IMR-90 (cell line): ENCODE data around the gene DDX41. TPM values are rescaled to one million over a fixed set of nuclear protein-coding genes. Genes with fewer than 3 reads are reported as not detected.

Experiments used
- ATAC-seq: fragments of 200-7000 bp; cut with Tn5 transposase; 2 replicates; pipeline ENCODE4 v1.9.1; 2020; ENCODE audit warnings: low read depth, mild to moderate bottlenecking, moderate library complexity
- BruUV-seq: library from RNA; stranded (reverse); fragments of 400-500 nt; replicated peaks from 2 replicates; lab custom pipeline; 2021; lab: Mats Ljungman, UMichigan
- CTCF ChIA-PET: fragments of 300-600 bp; formaldehyde crosslinking; extraction: SDS; loops from one replicate; lab custom pipeline; 2021; ENCODE audit warnings: antibody characterized with exemption; lab: Yijun Ruan, JAX
- POLR2A ChIA-PET: fragments of 300-600 bp; sonication (Branson Sonifier 250); formaldehyde crosslinking; loops from one replicate; lab custom pipeline; 2022; ENCODE audit warnings: antibody characterized with exemption; ENCODE audit not compliant: unreplicated experiment; lab: Charles Lee
- DNase-seq: peaks from one replicate; pipeline ENCODE4 v3.0.0; 2013
- H2AFZ ChIP-seq: replicated peaks from 2 replicates; pipeline ENCODE3; 2013; ENCODE audit warnings: low read length, mild to moderate bottlenecking; ENCODE audit not compliant: poor library complexity
- H2AK5ac ChIP-seq: 2 replicates; pipeline ENCODE4 v1.6.1; 2013; ENCODE audit warnings: low read depth, low read length, inconsistent platforms
- H2AK9ac ChIP-seq: replicated peaks from 2 replicates; pipeline ENCODE3; 2013; ENCODE audit warnings: mild to moderate bottlenecking, low read depth, low read length, moderate library complexity; ENCODE audit not compliant: poor library complexity
- H2BK120ac ChIP-seq: 2 replicates; pipeline ENCODE4 v1.6.1; 2013; ENCODE audit warnings: low read depth, low read length, inconsistent platforms
- H2BK15ac ChIP-seq: 3 replicates; pipeline ENCODE4 v1.6.1; 2013; ENCODE audit warnings: low read depth, low read length, inconsistent platforms
- H2BK20ac ChIP-seq: 2 replicates; pipeline ENCODE4 v1.6.1; 2013; ENCODE audit warnings: low read depth, mild to moderate bottlenecking, inconsistent platforms, low read length, moderate library complexity
- H2BK5ac ChIP-seq: 2 replicates; pipeline ENCODE4 v1.6.1; 2013; ENCODE audit warnings: mild to moderate bottlenecking, low read depth, low read length, inconsistent platforms; ENCODE audit not compliant: poor library complexity, severe bottlenecking
- H3K14ac ChIP-seq: replicated peaks from 2 replicates; pipeline ENCODE4 v1.6.1; 2013; ENCODE audit warnings: low read depth, low read length, inconsistent platforms
- H3K18ac ChIP-seq: 2 replicates; pipeline ENCODE4 v1.6.1; 2013; ENCODE audit warnings: low read depth, low read length, control low read depth
- H3K23ac ChIP-seq: 2 replicates; pipeline ENCODE4 v1.6.1; 2013; ENCODE audit warnings: low read depth, low read length, inconsistent platforms
- H3K27ac ChIP-seq: 2 replicates; pipeline ENCODE4 v1.5.1; 2013; ENCODE audit warnings: mild to moderate bottlenecking, control low read depth, low read length; ENCODE audit not compliant: insufficient read depth
- H3K27me3 ChIP-seq: 2 replicates; pipeline ENCODE4 v1.6.1; 2013; ENCODE audit warnings: low read length; ENCODE audit not compliant: control insufficient read depth, insufficient read depth
- H3K36me3 ChIP-seq: 2 replicates; pipeline ENCODE4 v1.6.1; 2013; ENCODE audit warnings: low read length, mixed read lengths; ENCODE audit not compliant: control insufficient read depth, insufficient read depth
- H3K4ac ChIP-seq: 2 replicates; pipeline ENCODE4 v1.6.1; 2013; ENCODE audit warnings: low read depth, low read length, inconsistent platforms
- H3K4me1 ChIP-seq: 2 replicates; pipeline ENCODE4 v1.6.1; 2013; ENCODE audit warnings: low read length, mixed read lengths; ENCODE audit not compliant: control insufficient read depth, insufficient read depth
- H3K4me2 ChIP-seq: 2 replicates; pipeline ENCODE4 v1.6.1; 2013; ENCODE audit warnings: low read depth, mild to moderate bottlenecking, control low read depth, low read length, moderate library complexity
- H3K4me3 ChIP-seq: 2 replicates; pipeline ENCODE4 v1.5.1; 2013; ENCODE audit warnings: low read depth, mild to moderate bottlenecking, control low read depth, low read length, moderate library complexity; ENCODE audit not compliant: insufficient read depth
- H3K56ac ChIP-seq: 2 replicates; pipeline ENCODE4 v1.6.1; 2013; ENCODE audit warnings: low read length, inconsistent platforms; ENCODE audit not compliant: insufficient read depth; ENCODE audit errors: extremely low read depth
- H3K79me1 ChIP-seq, 2 experiments: 2 replicates each; pipeline ENCODE4 v1.6.1; 2013; ENCODE audit warnings: low read length in 2 of 2, inconsistent platforms in 1 of 2, low read depth in 1 of 2
- H3K9ac ChIP-seq: 2 replicates; pipeline ENCODE4 v1.6.1; 2013; ENCODE audit warnings: low read depth, low read length, control low read depth
- H3K9me1 ChIP-seq: 2 replicates; pipeline ENCODE4 v1.6.1; 2013; ENCODE audit warnings: low read length, inconsistent platforms; ENCODE audit not compliant: insufficient read depth
- H3K9me3 ChIP-seq: 2 replicates; pipeline ENCODE4 v1.6.1; 2013; ENCODE audit warnings: low read length; ENCODE audit not compliant: control insufficient read depth, insufficient read depth
- H4K20me1 ChIP-seq: 2 replicates; pipeline ENCODE4 v1.6.1; 2013; ENCODE audit warnings: low read length, inconsistent platforms; ENCODE audit not compliant: insufficient read depth
- H4K5ac ChIP-seq: 2 replicates; pipeline ENCODE4 v1.6.1; 2013; ENCODE audit warnings: mild to moderate bottlenecking, low read depth, low read length, control low read depth
- H4K8ac ChIP-seq, 2 experiments: 2 replicates each; pipeline ENCODE4 v1.6.1; 2013; ENCODE audit warnings: low read depth in 2 of 2, low read length in 2 of 2, control low read depth in 1 of 2, inconsistent platforms in 1 of 2
- H4K91ac ChIP-seq: 2 replicates; pipeline ENCODE4 v1.6.1; 2013; ENCODE audit warnings: low read depth, low read length, inconsistent platforms; ENCODE audit not compliant: insufficient read depth
- BHLHE40 ChIP-seq: fragments of 150-350 bp; IDR thresholded peaks from 2 replicates; pipeline ENCODE4 v1.6.1; 2016; ENCODE audit warnings: mild to moderate bottlenecking, low read depth, low read length
- CEBPB ChIP-seq: IDR thresholded peaks from 2 replicates; pipeline ENCODE4 v1.6.1; 2012; ENCODE audit warnings: low read depth, low read length, improper control_type of control experiment
- CHD1 ChIP-seq: IDR thresholded peaks from 2 replicates; pipeline ENCODE4 v1.6.1; 2012; ENCODE audit warnings: low read depth, low read length, improper control_type of control experiment
- FOS ChIP-seq: fragments of 150-350 bp; IDR thresholded peaks from 2 replicates; pipeline ENCODE4 v1.6.1; 2016; ENCODE audit warnings: low read depth, low read length
- MAZ ChIP-seq: IDR thresholded peaks from 2 replicates; pipeline ENCODE4 v1.6.1; 2012; ENCODE audit warnings: low read depth, mild to moderate bottlenecking, low read length, improper control_type of control experiment, moderate library complexity, borderline replicate concordance
- MXI1 ChIP-seq: IDR thresholded peaks from 2 replicates; pipeline ENCODE4 v1.6.1; 2012; ENCODE audit warnings: low read depth, mild to moderate bottlenecking, low read length, moderate library complexity, borderline replicate concordance
- NFE2L2 ChIP-seq: fragments of 150-350 bp; IDR thresholded peaks from 2 replicates; pipeline ENCODE4 v1.6.1; 2016; ENCODE audit warnings: low read depth, mild to moderate bottlenecking, low read length
- POLR2A ChIP-seq: IDR thresholded peaks from 2 replicates; pipeline ENCODE4 v1.6.1; 2012; ENCODE audit warnings: mild to moderate bottlenecking, low read depth, low read length
- RAD21 ChIP-seq: IDR thresholded peaks from 2 replicates; pipeline ENCODE4 v1.6.1; 2012; ENCODE audit warnings: low read length, improper control_type of control experiment
- RCOR1 ChIP-seq: IDR thresholded peaks from 2 replicates; pipeline ENCODE4 v1.6.1; 2012; ENCODE audit warnings: mild to moderate bottlenecking, low read length, improper control_type of control experiment; ENCODE audit not compliant: insufficient replicate concordance
- WGBS, 2 experiments: methylation state at CpG; one replicate each; pipeline versions ENCODE4 v1.1.5 to v1.1.7; 2013; ENCODE audit warnings: missing lambda C conversion rate in 2 of 2; ENCODE audit not compliant: insufficient read length in 1 of 2; ENCODE audit errors: extremely low coverage in 2 of 2; 5-methylcytosine and 5-hydroxymethylcytosine counted together
- dilution Hi-C: fragments of 300-500 bp; cut with HindIII; formaldehyde crosslinking; loops from one replicate; pipeline ENCODE4 v1.14.3; 2018; ENCODE audit warnings: low sequenced_read_pairs; ENCODE audit not compliant: unreplicated experiment
- in situ Hi-C: fragments of 300-500 bp; cut with MboI; formaldehyde crosslinking; loops from 3 replicates; pipeline ENCODE4 v1.14.3; 2019; ENCODE audit warnings: low sequenced_read_pairs, inconsistent platforms, mixed read lengths
- intact Hi-C: fragments of 100-400 bp; cut with micrococcal nuclease; formaldehyde crosslinking; loops from 2 replicates; pipeline ENCODE4 v1.10.0; 2022
- polyA plus RNA-seq, 3 experiments: library from polyadenylated mRNA; depleted of rRNA; stranded (reverse); fragments of >200 nt; gene quantifications; 2 replicates each; pipeline ENCODE4 v1.2.3, GENCODE V29; 2012; ENCODE audit warnings: low replicate concordance in 1 of 3
- total RNA-seq: library from RNA; depleted of rRNA; stranded (reverse); fragments of >200 nt; gene quantifications from 2 replicates; pipeline ENCODE4 v1.2.3, GENCODE V29; 2012
- TF ChIP-seq, protein P1 (sequence below): fragments of 150-350 bp; IDR thresholded peaks from 2 replicates; pipeline ENCODE4 v1.6.1; 2016; ENCODE audit warnings: low read depth, mild to moderate bottlenecking, low read length, moderate library complexity, borderline replicate concordance
- TF ChIP-seq, protein P2 (sequence below): conservative IDR thresholded peaks from 2 replicates; pipeline ENCODE4 v1.5.1; 2012; ENCODE audit warnings: mild to moderate bottlenecking, low read depth, low read length, improper control_type of control experiment
- TF ChIP-seq, protein P3 (sequence below): fragments of 150-350 bp; IDR thresholded peaks from 2 replicates; pipeline ENCODE4 v1.6.1; 2017; ENCODE audit warnings: mild to moderate bottlenecking, antibody characterized with exemption, low read length, low read depth

DDX41 gene
- total and polyA plus RNA-seq, 2 of the 4 experiments (the other 2 are of a cell fraction) = 130 to 170 TPM

DNA sequence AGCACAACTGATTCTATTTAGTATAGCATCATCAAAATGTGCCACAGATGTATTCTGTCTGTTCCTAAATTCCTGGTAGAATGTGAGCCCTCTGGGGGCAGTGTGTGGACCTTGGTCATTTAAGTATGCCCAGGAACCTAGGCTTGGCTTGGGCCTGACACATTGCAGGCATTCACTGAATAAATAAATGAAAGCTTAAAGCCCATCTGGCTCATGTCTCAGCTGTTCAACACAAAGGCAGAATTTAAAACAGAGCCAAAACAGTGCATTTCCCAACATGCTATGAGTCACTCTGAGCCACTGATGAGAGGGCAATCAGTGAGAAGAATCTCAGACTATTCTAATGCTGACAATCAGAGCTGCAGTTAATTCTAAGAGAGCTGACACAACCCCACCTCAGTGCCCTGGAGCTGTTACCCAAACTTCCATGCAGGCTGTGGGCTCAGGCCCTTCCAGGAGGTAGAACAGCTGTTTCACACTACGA lies 29.5 kb upstream of the DDX41 start:
- POLR2A ChIA-PET = interaction anchor here (0.5 to 1.0 kb wide), 3 partner anchors 39 to 457 kb away, joined by 3 to 5 read pairs (median 3); partner anchors contain the start of gene B4GALT7
- TF ChIP-seq CHD1 (0 out of 2 replicates have a peak, but pooled peaks have one; percentile 70), MAZ (no peak; the same call in 1 of the 2 replicates), RCOR1 (peak; percentile 79), POLR2A (0 out of 2 replicates have a peak, but pooled peaks have one; percentile 20), MXI1 (no peak), CEBPB (peak; percentile 98), NFE2L2 (peak; percentile 60; the same call in 1 of the 2 replicates), RAD21 (no peak; the same call in 1 of the 2 replicates), FOS (peak; percentile 97), BHLHE40 (0 out of 2 replicates have a peak, but pooled peaks have one; percentile 27)
- TF ChIP-seq, protein P1, sequence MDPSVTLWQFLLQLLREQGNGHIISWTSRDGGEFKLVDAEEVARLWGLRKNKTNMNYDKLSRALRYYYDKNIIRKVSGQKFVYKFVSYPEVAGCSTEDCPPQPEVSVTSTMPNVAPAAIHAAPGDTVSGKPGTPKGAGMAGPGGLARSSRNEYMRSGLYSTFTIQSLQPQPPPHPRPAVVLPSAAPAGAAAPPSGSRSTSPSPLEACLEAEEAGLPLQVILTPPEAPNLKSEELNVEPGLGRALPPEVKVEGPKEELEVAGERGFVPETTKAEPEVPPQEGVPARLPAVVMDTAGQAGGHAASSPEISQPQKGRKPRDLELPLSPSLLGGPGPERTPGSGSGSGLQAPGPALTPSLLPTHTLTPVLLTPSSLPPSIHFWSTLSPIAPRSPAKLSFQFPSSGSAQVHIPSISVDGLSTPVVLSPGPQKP = no peak
- TF ChIP-seq, protein P2, sequence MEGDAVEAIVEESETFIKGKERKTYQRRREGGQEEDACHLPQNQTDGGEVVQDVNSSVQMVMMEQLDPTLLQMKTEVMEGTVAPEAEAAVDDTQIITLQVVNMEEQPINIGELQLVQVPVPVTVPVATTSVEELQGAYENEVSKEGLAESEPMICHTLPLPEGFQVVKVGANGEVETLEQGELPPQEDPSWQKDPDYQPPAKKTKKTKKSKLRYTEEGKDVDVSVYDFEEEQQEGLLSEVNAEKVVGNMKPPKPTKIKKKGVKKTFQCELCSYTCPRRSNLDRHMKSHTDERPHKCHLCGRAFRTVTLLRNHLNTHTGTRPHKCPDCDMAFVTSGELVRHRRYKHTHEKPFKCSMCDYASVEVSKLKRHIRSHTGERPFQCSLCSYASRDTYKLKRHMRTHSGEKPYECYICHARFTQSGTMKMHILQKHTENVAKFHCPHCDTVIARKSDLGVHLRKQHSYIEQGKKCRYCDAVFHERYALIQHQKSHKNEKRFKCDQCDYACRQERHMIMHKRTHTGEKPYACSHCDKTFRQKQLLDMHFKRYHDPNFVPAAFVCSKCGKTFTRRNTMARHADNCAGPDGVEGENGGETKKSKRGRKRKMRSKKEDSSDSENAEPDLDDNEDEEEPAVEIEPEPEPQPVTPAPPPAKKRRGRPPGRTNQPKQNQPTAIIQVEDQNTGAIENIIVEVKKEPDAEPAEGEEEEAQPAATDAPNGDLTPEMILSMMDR = peak; percentile 35
- TF ChIP-seq, protein P3, sequence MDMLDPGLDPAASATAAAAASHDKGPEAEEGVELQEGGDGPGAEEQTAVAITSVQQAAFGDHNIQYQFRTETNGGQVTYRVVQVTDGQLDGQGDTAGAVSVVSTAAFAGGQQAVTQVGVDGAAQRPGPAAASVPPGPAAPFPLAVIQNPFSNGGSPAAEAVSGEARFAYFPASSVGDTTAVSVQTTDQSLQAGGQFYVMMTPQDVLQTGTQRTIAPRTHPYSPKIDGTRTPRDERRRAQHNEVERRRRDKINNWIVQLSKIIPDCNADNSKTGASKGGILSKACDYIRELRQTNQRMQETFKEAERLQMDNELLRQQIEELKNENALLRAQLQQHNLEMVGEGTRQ = 0 out of 2 replicates have a peak, but pooled peaks have one; percentile 34
- in situ Hi-C loops (no loop called here), dilution Hi-C loops (no loop called here), intact Hi-C loops (loop anchor here (1.0 to 2.0 kb wide), 2 partner anchors 29 to 53 kb away; no protein-coding TSS in a partner anchor)
- Histone ChIP-seq H3K4ac (peak overlapping the region; percentile 82), H3K36me3 (peaks cover 3% of the 10 kb centered on the region; the same call in 1 of the 2 replicates), H2BK15ac (peak overlapping the region; percentile 31; the same call in 2 of the 3 replicates), H3K27ac (peak overlapping the region; percentile 97), H3K23ac (peak overlapping the region; percentile 5; the same call in 1 of the 2 replicates), H3K56ac (peak overlapping the region; percentile 44; the same call in 1 of the 2 replicates), H4K20me1 (peaks cover 50% of the 10 kb centered on the region), H3K4me3 (no peak overlapping the region), H2BK20ac (peak overlapping the region; percentile 92), H2AK9ac (peak overlapping the region; percentile 48), H3K79me1 (peaks cover 21 to 73% of the 10 kb centered on the region in 2 experiments), H3K9me1 (peaks cover 23% of the 10 kb centered on the region), H4K8ac (peak overlapping the region in 1 of 2 experiments; percentile 62; a peak in 2 of 4 replicates), H3K9me3 (no peaks in the 10 kb centered on the region), H2AFZ (peak overlapping the region; percentile 39), H4K91ac (0 out of 2 replicates have a peak overlapping the region, but pooled peaks have one; percentile 36), H2BK120ac (peak overlapping the region; percentile 84), H3K4me2 (no peak overlapping the region; the same call in 1 of the 2 replicates), H2BK5ac (peak overlapping the region; percentile 98), H3K18ac (peak overlapping the region; percentile 63; the same call in 1 of the 2 replicates), H3K27me3 (no peaks in the 10 kb centered on the region), H2AK5ac (peak overlapping the region; percentile 60; the same call in 1 of the 2 replicates), H3K9ac (no peak overlapping the region), H4K5ac (no peak overlapping the region), H3K4me1 (peaks cover 21% of the 10 kb centered on the region), H3K14ac (peak overlapping the region; percentile 54; the same call in 1 of the 2 replicates)
- BruUV-seq = no TSS peak
- no CpG with 5 or more reads among the region's 1 CpG for WGBS, 2 experiments
- ATAC-seq (peak; percentile 86), DNase-seq (peak; percentile 99)
- CTCF ChIA-PET = interaction anchor here (0.6 to 1.8 kb wide), 6 partner anchors 9 to 1624 kb away, joined by 3 to 10 read pairs (median 4); partner anchors contain the start of gene B4GALT7
